Activated CD8-positive, alpha-beta memory T cell treated with anti-CD3 and anti-CD28 coated beads for 48 hours (primary cell): ENCODE data around the gene OR7C1.
"Not testable (repeated sequence)": the region's sequence is repeated elsewhere in the genome, so short reads cannot be mapped to it uniquely, and the experiment has no call there.

Experiments
- DNase-seq, 3 experiments: peaks; one replicate each; pipeline ENCODE4 v3.0.0-alpha.2; 2020; ENCODE audit warnings: low read depth in 2 of 3, low spot score in 2 of 3

The OR7C1 gene

DNA sequence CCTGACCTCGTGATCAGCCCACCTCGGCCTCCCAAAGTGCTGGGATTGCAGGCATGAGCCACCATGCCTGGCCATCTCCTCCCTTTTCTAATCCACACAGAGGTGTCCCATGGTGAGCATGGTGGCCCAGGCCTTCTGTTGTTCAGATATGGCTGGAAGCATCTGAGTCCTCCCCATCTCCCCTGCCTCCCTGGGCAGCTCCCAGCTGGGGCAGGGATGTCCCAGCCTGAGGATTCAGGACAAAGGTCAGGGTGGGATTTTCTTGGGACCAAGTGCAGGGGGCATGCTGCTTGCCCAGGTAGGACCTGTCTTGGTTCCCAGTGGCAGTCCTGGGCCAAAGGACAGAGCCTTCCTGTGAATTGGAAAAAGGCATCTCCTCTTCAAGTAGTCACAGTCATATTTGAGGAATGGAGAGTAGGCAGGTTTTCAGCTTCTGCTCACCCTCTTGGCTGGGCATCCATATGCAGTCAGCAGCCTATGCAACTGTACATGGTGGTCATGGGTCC is 67.5 kb downstream of the OR7C1 start:
- DNase-seq: no peak

DNA sequence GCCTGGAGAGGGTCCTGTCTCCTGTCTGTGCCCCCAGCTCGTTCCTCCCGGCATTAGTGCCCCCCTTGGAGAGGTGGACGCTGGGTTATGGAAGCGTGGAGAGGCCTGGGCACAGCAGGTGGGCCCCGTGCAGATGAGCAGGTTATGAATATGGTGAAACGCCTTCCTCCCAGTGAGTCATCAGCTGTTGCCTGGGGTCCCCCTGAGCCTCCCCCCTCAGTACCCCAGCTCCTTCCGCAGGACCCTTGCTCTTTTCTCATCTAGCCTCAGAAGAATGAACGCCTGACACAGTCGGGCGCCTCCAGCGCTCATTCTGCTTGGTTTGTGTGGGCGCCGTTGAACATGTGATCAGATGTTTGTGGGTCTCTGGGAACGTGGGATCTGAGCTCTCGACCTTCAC is 69.1 kb downstream of the OR7C1 start:
- not testable (repeated sequence) for DNase-seq

DNA sequence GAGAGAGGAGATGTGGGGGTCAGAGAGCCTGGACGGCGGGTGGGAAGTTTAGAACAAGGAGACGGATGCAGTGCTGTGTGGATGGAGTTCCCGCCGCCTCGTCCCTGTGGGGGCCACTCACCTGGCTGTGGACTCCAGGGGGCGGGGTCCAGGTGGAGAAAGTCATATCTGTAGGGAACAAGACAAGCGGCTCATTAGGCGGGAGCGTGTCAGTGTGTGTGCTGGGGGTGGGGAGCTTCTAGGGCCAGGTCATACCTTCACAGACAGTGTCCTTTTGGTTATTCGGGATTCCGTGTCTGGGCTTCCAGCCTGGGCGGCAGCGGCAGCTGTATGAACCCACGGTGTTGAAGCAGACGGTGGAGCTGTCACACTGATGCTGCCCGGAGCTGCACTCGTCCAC is 69.6 kb downstream of the OR7C1 start:
- not testable (repeated sequence) for DNase-seq

DNA sequence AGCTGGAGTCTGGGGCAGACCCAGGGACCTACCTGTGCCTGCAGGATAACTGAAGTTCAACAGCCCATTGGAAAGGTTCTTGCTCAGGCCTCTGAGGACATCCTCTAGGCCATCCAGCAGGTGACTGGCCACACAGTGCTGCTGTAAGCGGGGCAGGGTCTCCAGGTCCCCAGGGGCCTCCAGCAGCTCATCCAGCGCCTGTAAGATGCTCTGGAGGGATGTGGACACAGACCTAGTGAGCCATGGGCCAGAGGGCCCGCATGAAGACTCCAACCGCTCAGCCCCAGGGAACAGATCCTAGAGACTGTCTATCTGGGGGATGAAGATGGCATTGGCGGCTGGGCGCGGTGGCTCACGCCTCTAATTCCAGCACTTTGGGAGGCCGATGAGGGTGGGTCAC is 70.6 kb downstream of the OR7C1 start:
- DNase-seq: no peak

DNA sequence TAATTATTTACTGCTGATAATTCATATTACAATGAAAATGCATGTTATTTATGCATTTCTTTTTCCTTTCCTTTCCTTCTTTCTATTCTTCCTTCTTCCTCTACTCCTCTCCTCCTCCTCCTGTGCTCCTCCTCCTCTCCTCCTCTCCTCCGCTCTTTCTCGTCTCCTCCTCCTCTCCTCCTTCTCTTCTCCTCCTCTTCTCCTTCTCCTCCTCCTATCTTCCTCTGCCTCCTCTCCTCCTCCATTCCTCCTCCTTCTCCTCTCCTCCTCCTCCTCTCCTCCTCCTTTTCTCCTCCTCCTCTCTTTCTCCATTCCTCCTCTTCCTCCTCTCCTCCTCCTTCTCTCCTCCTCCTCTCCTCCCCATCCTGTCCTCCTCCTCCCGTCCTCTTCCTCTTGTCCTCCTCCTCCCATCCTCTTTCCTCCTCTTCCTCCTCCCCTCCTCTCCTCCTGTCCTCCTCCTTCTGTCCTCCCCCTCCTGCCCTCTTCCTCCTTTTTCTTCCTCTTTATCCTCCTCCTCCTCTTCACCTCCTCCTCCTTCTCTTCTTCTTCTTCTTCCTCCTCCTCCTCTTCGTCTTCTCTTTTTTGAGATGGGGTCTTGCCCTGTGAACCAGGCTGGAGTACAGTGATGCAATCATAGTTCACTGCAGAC is 71.4 kb downstream of the OR7C1 start:
- DNase-seq: no peak

DNA sequence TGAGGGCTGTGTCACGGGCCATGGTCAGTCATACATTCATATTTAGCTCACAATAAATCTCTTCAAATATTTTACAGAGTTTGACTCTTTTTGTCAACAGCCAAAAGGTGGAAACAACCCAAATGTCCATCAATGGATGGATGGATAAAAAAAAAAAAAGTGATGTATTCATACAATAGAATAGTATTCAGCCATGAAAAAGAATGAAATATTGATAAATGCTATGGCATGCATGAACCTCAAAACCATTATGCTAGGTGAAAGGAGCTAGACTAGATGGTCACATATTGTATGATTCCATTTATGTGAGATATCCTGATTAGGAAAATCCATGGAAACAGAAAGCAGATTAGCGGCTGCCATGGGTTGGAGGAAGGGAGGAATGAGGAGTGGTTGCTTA is 72.9 kb downstream of the OR7C1 start:
- no peak for DNase-seq

DNA sequence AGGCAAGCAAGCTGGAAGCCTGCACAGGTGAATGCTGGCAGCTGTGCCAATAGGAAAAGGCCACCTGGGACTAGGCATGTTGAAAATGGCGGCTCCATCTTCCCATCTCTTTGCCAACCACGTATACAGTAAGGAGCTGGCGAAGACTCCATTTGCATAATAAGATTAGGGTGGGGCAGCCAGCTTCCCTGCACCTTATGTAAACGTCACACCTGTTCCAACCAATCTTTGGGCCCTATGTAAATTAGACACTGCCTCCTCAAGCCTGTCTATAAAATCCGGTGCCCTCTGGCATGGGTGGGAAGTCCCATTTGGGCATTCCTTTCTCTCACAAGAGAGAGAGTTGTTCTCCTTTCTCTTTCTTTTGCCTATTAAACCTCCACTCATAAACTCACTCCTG is 73.4 kb downstream of the OR7C1 start:
- no peak for DNase-seq

DNA sequence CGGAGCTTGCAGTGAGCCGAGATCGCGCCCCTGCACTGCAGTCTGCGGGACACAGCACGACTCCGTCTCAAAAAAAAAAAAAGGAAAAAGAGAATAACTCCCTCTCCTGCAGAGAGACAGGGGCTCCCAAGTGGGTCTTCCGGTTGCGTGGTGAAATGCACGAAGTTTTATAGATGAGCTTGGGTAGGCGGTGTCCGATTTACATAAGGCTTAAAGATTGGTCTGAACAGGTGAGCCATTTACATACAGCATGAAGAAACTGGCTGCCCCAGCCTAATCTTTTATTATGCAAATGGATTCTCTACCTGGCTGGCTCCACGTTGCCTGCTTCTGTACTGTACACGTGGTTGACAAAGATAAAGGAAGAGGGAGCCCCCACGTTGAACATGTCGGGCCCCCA is 76.2 kb downstream of the OR7C1 start:
- no peak for DNase-seq

DNA sequence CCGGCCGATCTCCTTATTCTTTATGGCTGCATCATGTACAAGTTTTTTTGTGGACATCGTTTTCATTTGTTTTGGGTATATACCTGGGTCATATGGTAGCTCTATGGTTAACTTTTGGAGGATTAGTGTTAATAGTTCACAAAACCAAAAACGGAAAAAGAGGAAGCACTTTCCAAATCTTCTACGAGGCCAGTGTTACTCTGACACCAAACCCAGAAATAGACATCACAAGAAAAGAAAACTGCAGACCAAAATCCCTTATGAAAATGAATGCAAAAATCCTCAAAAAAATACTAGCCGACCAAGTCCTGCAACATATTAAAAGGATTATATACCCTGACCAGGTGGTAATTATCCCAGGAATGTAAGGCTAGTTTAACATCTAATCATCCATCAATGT is 86.4 kb downstream of the OR7C1 start:
- DNase-seq: no peak
